NCI-H774 (cell line): ENCODE measurements around the gene TLX1.
"Not testable (repeated sequence)": the region's sequence is repeated elsewhere in the genome, so short reads cannot be mapped to it uniquely, and the experiment has no call there.

Experiments
- DNase-seq: peaks from one replicate; lab custom pipeline; 2025; lab: John Stamatoyannopoulos, UW

TLX1 gene

DNA sequence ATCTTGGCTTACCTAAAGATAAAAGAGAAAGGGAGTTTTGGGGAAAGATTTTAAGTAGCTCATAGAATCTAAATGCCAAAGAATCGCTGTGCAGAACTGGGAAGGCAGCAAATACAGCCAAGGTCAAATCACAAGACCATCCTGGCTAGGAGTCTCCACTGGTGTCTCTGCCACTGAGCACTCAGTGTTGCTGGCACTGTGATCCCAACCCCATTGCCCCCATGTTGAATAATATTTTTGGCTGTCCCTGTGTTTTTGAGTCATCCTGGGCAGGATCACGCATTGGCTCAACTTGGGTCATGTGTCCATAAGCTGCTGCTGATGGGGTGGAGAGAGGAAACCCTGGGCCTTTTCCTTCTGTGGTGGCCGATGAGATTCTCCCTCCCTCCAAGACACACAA is 21.2 kb downstream of the TLX1 start:
- DNase-seq, result no peak

- not testable (repeated sequence) for DNase-seq
Measured at GRCh38 chr10:101154506-101154905, 23.4 kb downstream of the TLX1 start.

DNA sequence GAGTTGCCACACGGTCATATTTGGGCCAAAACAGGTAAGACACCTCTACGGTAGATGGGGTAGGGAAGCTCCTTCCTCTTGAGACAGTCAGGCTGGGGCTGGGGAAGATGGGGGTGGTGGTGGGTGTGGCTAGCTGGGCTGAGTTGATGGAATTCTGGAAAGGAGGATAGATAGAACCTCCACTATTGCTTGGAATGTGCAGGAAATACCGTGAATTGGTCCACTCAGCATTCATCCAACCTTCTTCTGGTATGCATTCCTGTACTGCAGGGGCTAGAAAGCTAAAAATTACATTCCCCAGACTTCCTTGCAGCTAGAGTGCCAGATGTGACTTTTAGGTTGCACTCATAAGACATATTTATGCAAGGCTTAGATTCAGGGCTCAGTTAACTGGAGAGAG is 24.8 kb downstream of the TLX1 start:
- DNase-seq, result no peak

DNA sequence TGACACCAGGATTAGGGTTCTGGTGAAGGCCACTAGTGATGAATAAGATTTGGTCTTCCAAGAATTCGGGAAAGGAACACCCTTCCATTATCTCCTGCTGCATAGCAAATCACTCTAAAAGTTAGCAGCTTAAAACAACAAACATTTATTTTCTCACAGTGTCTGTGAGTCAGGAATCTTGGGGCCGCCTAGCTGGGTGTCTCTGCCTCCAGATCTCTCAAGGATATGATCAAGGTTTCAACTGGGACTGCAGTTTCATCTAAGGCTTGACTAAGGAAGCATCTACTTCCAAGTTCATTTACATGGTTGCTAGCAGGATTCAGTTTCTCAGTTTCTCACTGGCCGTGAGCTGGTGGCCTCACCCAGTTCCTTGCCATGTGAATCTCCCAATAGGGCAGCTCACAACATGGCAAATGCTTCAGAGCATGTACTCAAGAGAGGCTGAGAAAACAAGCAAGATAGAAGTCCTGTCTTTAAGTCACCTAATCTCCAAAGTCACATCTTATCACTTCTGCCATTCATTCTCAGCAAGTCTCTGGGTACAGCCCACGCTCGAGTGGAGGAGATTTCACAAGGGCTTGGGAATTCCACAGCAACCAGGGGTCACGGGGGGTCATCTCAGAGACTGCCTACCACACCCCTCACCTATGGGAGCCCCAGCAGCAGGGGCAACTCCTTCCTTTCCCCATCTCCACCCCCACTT is 26.8 kb downstream of the TLX1 start:
- no peak for DNase-seq

DNA sequence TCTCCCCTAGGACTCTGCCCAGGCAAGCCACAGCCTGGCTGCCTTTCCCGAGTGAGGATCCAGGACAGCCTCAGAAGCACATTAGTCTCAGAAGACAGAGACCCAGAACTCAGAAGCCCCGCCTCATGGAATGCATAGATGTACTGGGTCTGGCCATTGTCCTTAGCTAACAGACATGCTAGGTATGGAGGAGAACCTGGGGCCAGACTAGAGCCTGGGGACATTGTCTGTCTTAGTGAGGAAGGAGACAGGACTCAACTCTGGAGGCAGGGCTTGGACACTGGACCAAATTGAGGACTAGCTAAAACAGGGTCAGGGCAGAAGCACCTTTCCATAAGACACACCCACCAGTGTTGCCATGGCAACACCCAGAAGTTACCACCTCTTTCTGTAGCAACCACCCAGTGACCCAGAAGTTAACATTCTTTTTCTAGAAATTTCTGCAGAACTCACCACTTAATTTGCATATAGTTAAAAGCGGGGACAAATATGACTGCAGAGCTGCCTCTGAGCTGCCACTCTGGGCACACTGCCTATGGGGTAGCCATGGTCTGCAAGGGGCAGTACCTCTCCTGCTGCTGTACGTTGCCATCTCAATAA is 27.5 kb downstream of the TLX1 start:
- no peak for DNase-seq

DNA sequence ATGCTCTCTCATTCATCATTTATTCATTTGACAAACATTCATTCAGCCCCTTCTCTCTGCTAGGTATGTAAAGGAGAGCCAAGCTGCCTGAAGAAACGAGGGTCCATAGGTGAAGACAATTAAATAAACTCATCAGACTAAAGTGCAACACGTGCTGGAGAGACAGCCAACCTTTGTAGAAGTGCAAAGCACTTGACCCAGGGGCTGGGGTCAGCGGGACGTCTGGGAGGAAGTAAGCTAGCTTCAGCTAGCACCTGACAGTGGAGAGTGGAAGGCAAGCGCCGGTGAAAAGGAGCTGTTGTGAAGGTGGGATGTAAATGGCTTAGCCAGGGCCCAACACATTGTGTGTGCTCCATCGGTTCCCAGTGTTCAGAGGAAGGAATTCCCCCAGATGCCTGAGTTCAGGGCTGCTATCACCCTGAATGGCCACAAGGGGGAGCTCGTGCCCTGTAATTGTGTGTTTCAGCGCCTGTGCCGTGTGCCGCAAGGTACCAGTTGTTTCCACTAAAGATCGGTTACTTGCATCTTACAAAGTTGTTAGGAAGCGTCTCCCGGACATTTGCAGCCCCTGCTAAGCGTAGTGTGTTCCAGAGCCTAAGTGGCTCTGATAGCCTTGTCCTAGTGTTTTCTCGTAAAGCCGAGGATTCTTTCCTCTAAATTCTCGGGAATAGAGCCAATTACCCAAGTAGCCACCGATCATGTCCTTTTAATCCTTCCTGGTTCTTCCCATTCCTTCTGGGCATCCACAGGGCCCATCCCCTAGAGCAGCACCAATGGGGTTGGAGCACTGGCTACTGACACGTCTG is 30.6 kb downstream of the TLX1 start:
- DNase-seq, result peak; percentile 13

GRCh38 chr10:101162677-101163076 is 31.6 kb downstream of the TLX1 start:
- no peak for DNase-seq

DNA sequence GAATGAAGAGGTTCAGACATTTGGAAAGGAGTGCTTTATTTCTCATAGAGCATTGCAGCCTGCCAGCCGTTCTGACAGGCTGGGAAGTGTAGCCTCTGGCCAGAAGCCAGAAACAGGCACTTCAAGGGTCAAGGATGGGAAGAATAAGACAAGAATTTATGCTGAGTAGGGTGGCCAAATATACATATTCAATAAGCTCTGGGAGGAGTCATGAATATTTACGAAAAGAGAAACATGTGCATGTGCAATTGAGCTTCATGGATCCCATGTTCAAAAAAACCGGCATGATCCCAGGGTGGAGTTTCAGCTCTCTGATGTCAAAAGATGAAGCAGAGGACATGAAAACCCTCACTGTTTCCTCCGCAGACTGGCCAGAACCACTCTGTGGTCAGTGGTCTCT is 32.9 kb downstream of the TLX1 start:
- DNase-seq, result no peak

DNA sequence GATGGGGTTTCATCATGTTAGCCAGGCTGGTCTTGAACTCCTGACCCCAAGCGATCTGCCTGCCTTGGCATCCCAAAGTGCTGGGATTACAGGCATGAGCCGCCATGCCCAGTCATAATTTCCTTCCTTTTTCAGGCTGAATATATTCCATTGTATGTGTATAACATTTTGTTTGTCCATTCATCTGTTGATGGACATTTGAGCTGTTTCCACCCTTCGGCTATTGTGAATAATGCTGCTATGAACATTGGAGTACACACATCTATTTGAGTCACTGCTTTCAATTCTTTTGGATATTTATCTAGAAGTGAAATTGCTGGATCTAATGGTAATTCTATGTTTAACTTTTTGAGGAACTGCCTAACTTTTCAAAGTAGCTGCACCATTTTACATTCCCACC is 34.6 kb downstream of the TLX1 start:
- DNase-seq, result no peak

GRCh38 chr10:101166430-101166829 is 35.3 kb downstream of the TLX1 start:
- DNase-seq, result no peak

GRCh38 chr10:101172741-101173140 is 41.6 kb downstream of the TLX1 start:
- DNase-seq, result no peak

GRCh38 chr10:101174319-101174718 is 43.2 kb downstream of the TLX1 start:
- no peak for DNase-seq

- DNase-seq, result no peak
Measured at GRCh38 chr10:101176577-101176976, 45.5 kb downstream of the TLX1 start.

DNA sequence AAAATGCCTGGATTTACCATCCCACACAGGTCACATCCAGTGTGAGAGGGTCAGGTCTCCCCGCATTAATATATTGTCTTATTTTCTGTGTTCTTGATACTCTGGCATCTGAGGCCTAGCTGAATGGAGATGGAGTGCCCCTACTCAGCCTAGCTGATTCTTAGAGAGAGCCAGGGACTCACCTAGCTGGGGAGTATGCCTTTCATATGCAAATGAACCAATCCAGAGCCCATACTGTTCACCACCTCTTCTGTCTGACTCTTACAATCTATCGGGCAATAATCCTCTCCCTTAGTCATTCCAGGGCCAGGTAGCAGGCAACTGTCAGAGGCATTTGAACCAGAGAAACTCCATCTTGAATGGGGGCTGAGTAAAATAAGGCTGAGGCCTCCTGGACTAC is 51.8 kb downstream of the TLX1 start:
- no peak for DNase-seq

DNA sequence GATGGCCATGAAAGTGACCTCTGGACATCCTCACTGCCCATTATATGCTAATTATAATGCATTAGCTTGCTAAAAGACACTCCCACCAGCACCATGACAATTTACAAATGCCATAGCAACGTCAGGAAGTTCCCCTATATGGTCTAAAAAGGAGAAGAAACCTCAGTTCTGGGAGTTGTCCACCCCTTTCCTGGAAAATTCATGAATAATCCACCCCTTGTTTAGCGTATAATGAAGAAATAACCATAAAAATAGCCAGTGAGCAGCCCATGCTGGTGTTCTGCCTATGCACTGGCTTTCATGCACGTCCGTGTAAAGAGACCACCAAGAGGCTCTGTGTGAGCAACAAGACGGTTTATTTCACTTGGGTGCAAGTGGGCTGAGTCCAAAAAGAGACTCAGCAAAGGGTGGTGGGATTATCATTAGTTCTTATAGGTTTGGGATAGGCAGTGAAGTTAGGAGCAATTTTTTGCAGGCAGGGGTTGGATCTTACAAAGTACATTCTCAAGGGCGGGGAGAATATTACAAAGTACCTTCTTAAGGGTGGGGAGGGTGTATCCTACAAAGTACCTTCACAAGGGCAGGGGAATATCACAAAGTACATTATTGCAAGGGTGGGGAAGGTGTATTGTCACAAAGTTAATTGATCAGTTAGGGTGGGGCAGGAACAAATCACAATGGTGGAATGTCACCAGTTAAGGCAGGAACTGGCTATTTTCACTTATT is 52.5 kb downstream of the TLX1 start:
- DNase-seq, result no peak
